CD4-positive, alpha-beta T cell treated with Interleukin-4 for 1 hour (primary cell): Measurements from ENCODE around the gene SLC6A9.

Experiments
- DNase-seq, 2 donors: peaks; one replicate each; pipeline ENCODE4 v3.0.0-alpha.2; 2020 to 2022

SLC6A9 gene

DNA sequence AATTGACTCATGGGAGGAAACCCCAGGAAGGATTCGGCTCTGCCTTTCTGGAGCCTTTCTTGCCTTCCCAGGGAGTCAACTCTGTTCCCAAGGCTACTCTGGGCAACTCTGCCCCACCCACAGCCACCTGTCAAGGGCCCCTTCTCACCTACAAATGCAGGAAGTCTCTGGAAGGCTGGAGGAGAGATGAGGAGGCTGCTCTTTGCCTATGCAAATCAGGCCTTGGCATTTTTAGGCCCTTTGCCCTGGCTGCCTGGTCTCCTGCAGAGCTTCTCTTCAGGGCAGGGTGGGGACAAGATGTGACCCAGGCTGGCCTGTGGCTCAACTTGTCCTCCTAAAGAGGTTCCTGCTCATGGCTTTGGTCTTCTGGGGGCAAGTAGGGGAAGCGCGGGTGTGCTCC, 5.4 kb downstream of the SLC6A9 start:
- no peak for DNase-seq

- DNase-seq: no peak
Observed at GRCh38 chr1:44024903-44025525, 6.2 kb downstream of the SLC6A9 start.

DNA sequence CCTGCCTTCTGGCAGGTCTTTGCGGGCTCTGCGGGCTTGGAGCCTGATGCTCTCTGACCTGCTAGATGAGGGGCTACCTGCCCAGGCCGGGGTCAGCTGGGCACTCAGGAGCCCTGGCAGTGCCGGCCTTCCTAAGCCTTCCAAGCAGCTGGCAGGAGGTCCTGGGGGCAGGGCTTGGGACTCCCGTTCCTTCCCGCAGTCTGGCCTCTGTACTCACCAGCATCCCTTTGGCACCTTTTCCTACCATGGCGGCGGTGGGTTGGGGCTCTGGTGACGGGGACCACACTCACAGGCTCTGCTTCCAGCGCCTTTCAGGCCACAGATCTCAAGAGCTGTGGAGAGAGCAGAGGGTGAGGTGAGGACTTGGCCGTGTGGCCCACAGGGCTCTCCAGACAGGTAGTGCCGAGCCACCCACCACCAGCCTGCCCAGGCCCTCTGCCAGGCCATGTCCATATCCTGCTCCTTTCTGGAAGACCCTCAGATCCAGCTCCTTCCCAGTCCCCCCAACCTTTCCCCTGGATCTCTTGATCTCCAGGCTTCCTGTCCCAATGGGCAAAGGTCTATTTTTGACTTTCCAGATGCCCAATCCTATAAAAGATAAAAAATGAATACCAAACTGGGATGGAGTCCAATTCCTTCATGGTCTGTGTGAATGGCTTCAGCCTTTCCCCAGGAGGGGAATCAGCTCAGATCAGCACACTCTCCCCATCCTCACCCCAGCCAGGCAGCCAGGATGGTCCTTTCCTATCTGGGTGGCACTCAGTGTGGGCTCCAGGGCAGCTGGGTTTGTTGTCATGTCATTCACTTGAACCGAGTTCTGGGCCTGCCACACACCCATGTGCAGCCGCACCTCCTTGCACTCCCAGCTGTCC, 7.0 kb downstream of the SLC6A9 start:
- no peak for DNase-seq

GRCh38 chr1:44021581-44022321, 9.5 kb downstream of the SLC6A9 start:
- no peak for DNase-seq

GRCh38 chr1:44021156-44021555, 10.1 kb downstream of the SLC6A9 start:
- no peak for DNase-seq

DNA sequence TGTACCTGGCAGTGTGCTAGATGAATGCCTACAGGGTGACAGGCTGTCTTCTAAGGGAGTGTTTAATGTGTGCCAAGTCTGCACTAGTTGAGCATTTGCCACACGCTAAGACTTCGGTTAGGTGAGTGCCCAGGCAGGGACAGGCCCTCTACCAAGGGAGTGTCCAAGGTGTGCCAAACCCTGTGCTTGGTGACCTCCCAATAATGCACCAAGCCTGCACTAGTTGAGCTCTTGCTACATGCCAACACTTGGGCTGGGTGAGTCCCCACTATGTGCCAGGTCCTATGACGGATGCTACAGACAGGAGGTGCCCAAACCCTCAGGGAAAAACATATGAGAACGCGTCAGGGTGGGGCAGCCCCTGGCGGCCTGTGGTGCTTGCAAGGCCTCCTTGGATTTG, 10.8 kb downstream of the SLC6A9 start:
- DNase-seq: no peak

- no peak for DNase-seq
Observed at GRCh38 chr1:44019466-44019948, 11.8 kb downstream of the SLC6A9 start.

GRCh38 chr1:44016890-44017400, 14.3 kb downstream of the SLC6A9 start:
- no peak for DNase-seq

DNA sequence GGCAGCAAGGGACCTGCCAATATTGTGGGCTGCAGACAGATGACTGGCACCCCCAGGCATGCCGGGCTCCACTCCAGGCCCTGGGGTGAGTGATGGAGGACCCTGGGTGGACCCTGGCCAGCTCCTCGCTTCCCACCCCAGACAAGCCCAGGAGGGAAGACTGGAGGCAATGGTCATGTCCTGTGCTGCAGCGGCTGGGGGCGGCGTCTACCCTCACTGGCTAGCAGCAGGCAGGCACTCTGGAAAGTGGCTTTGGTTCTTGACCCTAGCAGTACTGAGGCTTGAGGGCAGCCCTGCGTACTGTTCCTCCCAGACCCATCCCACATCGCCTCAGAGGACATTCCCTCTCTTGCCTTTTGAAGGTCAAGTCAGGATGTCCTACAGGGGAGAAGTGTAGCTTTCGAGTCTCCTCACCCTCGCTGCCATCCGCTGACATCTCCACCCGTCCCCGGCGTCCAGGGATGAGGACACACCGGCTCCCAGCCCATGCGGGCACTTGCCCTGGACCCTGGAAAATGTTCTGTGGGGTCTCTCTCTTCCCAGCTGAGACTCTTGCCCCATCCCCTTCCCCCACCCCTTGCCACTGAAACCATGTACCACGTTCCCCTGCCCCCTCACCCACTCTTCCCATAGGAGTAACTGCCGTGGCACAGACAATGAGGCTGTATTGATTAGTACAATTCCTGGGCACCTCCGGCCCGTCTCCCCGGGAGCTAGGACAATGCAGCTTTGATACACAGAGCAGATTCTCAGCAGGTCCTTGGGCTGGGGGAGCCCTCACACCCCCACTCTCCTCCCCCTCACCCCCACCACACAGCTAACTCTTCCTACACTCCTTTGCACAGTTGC, 15.0 kb downstream of the SLC6A9 start:
- DNase-seq: no peak

DNA sequence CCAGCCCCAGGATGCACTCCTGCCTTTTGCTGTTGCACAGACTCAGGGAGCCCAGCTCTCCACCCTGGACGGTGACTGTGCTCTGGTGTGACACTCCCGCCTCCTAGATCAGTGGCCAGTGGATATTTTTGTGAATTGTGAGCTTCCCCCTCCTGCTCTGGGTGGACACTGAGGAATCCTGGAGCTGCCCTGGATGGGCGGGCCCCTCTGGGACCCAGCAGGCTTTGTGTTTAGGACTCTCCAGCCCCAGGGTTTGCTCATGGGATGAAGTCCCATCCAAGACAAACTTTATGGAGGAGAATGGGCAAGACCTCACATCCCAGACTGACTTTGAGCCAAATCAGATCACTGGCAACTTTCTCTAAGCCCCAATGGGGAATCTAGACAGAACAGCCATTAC, 16.1 kb downstream of the SLC6A9 start:
- DNase-seq: no peak

DNA sequence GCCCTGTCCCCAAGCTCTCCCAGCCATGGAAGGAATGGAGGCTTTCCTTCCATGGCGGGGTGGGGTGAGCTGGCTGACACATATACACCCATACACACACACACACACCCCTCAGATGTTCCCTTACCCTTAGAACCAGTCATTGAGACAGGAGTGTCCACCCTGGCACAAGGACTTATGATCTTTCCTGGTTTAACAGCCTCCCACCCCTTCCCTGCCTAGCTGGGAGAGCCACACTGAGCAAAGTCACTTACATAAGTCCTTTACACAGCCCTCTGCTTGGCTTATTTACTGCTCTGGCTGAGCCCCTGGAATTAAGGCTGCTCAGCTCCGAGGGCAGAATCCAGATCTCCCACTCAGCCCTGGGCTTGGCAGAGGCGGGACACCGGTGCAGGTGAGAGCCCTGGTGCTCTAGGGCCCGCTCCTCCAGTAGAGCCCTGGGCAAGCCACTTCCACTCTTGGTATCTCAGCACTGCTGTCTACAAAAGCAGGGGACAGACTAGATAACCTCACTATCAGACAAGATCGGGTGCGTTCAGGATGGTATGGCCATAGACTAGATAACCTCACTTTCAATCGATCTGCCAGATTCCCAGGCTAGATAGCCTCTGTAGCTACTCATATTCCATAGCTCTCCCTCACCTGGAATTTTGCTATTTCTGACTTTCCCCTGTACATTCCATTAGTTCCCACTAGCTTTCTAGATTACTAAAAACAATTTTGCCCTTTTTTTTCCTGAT, 16.7 kb downstream of the SLC6A9 start:
- no peak for DNase-seq

- DNase-seq: no peak
Observed at GRCh38 chr1:44013949-44014348, 17.3 kb downstream of the SLC6A9 start.

GRCh38 chr1:44012941-44013609, 18.2 kb downstream of the SLC6A9 start:
- DNase-seq: no peak

DNA sequence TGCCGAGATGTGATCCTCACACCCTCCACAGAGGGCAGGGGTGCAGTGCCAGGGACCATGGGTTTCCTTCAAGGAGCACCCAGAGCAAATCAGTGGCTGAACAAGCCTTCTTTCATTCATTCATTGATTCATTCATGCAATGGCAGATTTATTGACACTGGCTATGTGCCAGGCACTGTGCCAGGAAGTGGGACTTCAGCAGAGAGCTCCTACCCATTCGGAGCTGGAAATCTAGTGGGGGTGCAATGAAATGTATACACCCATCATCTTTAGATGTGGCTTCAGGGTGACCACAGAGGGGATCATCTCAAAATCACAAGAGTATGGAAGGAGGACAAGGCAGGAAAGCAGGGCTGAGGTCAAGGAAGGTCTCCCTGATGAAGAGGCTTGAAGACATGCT, 18.9 kb downstream of the SLC6A9 start:
- DNase-seq: no peak

DNA sequence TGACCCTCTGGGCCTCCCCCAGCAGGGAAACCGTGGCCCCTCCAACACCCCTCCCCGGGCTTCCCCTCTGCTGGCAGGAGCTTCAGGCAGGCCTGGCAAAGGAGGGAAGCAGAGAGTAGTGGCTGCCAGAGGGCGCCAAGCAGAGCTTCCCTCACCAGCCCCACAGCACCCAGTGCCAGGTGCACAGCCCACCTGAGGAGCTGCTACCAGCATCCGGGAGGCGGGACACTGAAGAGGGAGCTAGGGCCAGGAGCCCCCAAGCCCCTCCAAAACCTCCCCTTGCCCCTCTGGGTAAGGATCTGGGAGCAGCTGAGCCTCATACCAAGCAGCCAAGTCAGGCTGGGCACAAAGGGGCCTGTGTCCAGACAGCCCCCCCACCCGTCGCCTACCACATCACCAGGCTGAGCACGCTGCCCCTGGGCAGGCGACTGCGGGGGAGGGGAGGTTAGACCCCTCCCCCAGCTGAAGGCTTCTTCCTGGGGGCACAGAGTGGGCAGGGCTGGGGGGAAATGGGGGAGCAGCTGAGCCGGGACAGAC, 20.3 kb downstream of the SLC6A9 start:
- DNase-seq: no peak

DNA sequence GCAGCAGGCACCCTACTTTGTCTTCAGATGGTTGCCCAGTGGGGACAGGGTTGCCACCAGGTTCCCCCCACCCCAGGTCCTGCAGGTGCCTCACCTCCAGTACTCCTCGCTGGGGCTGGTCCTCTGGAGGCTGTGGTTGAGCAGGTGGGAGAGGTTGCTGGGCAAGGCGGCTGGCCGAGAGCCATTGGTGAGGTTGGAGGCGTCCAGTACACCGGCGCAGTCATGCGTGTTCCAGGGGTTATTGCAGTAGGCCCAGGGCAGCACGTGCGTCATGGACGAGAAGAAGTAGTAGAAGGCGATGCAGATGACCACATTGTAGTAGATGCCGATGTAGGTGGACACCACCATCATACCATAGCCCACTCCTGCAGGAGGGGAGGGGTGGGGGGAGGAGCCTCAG, 23.0 kb downstream of the SLC6A9 start:
- DNase-seq: no peak

DNA sequence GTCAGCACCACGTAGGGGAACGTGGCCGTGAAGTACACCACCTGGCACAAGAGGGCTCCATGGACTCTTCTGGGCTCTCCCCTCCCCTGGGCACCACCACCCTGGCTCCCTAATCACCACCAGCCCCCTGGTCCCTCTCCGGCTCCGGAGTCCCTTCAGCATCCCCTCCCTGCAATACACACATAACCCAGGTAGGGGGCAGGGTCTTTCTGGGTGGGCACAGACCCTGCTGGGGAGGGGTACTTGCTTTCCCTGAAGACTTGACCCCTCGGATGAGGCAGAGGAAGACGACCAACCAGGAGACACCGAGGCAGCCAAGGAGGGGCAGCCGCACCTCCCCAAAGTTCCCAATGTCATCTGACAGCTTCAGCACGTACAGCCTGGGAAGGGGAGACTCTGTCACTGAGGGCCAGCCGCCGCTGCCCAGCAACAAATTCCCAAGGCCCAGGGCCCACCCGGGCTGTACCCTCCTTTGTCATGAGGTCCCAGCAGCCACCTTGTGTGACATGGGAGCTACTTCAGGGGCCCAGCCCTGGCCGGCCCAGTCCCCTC, 28.6 kb downstream of the SLC6A9 start:
- no peak for DNase-seq

GRCh38 chr1:44002165-44002564, 29.1 kb downstream of the SLC6A9 start:
- DNase-seq: no peak

GRCh38 chr1:44000122-44000665, 31.1 kb downstream of the SLC6A9 start:
- no peak for DNase-seq

- DNase-seq: no peak
Observed at GRCh38 chr1:43999455-43999854, 31.8 kb downstream of the SLC6A9 start.
